Activated CD4-positive, alpha-beta T cell treated with anti-CD3 and anti-CD28 coated beads, Interleukin-2, amount 50 U/mL, for 4 hours (primary cell): ENCODE results near the gene KLRG1.

Experiments used
- DNase-seq, 2 experiments: peaks; one replicate each; pipeline ENCODE4 v3.0.0-alpha.2; 2020

KLRG1 gene

DNA sequence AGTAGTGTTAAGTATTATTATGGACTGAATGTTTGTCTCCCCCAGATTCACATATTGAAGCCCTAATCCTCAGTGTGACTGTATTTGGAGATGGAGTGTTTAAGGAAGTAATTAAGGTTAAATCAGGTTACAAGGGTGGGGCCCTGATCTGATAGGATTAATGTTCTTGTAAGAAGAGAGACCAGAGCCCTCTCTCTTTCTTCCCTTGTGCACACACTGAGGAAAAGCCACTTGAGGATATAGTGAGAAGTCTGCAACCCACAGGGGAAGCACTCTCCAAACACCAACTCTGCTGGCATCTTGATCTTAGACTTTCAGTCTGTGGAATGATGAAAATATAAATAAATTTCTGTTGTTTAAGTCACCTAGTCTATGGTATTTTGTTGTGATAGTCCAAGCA, 2.2 kb upstream of the KLRG1 start:
- no peak for DNase-seq

DNA sequence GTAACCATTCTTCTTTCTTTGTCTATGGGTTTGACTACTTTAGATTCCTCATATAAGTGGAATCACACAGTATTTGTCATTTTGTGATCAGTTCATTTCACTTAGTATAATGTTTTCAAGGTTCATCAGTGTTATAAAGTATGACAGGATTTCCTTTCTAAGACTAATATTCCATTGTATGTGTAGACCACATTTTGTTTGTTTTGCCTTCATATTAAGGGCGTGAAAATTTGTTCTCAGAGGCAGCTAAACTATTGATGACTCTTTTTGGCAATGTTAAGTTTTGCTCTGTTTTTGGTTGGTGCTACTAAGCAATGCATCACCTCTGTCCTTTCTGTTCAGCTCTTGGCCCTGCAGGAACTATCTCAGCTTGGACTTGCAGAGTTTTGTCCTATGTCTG, 1.7 kb upstream of the KLRG1 start:
- DNase-seq, result no peak

DNA sequence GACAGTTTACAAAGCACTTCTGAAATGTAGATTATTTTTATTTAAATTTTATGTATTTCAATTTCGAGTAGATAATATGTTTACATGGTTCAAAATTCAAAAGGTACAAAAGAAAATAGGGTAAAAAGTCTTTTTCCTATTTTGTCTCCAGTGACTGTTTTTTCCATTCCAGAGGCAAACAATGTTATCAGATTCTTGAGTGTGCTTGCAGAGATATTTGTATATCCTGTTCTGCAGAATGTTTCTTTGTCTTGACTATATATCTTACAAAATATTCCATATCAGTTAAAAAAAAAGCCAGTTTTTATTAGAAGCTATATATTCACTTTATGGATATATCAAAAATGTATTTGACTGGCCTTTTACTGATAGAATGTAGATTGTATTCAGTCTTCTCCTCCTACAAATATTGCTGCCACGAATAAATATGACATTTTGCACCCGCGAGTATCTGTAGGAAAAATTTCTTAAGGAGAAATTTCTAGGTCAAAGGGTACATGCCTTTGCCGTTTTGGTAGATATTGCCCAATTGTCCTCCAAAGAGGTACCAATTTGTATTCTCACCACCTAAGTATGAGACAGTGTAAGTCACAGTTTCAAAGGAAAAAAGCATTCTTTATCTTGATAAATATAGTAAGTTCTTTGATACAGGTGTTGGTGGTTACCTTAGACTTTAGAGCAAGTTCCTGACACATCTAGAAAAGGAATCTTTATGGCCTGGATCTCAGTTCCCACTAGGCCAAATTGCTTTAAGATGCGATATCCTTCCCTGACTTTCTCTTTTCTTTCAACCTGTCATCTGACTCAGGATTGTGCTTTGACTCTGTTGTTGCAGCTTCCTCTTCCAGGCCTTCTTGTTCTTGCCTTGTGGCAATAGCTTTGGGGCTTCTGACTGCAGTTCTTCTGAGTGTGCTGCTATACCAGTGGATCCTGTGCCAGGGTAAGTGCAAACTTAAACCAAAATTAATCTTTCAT, 2.3 kb downstream of the KLRG1 start:
- no peak for DNase-seq

DNA sequence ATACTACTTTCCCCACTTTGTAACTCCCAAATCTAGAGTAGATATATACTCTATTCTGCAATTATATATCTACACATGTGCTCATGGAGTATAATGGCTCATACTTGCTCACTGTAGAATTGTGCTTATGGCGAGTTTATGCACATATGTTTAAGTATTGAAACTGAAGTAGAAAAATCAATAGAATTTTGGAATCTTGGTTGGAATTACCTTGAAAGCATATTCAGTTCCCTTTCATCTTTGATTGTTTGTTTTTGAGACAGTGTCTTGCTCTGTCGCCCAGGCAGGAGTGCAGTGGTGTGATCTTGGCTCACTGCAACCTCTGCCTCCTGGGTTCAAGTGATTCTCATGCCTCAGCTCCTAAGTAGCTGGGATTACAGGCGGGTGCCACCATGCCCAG, 4.5 kb downstream of the KLRG1 start:
- no peak for DNase-seq

DNA sequence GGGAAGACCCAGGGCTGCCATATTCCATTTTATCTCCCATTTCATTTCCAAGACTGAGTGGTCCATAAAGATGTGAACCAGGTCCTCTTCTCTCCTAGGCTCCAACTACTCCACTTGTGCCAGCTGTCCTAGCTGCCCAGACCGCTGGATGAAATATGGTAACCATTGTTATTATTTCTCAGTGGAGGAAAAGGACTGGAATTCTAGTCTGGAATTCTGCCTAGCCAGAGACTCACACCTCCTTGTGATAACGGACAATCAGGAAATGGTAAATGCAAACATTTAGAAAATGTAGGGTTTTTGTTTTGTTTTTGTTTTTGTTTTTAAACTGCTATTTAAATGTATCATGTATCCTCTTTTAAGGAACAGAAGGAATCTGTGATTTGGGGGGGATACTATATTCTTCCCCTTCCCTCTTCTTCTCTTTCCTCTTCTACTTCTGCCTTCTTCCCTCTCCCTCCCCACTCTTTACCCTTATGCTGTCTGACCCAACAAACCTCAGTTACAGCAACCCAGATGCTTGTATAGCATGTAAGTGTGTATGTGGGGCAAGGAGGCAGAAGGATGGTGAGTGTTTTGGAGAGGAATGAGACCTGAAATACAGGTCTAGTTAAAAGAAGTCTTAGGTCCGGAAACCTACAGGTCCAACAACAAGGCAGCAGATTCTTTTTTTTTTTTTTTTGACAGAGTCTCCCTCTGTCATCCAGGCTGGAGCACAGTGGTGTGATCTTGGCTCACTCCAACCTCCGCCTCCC, 5.9 kb downstream of the KLRG1 start:
- no peak for DNase-seq

DNA sequence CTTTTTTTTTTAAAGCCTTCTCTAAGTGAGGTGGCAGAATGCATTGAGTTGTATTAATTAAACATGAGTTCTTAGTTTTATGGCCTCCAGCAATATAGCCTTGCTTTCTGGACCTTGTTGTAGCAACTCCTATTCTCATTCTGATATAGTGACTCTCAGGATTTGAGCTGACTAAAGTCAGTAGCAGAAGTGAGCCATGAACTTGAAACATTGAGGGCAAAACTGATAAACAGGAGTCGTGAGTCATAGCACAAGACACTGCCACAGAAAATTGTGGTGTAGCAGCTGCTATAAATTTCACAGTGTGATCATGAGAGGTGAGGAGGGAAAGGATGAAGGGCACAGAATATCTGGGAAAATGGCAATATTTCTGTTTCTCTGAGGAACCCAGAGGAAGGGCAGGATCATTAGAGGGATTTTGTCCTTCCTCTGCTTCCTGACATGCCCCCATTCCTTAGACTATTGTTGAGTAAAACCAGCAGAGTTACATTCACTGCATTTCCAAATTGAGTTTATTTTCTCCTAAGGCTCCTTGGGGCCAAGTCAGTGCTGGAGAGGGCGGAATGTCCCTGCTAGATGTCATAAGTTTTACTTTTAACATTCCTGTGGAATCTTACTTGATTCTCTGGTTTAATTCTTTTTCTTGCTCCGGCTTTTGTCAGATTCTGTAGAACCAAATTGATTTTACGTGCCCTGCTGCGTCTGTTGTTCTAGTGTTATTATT, 7.5 kb downstream of the KLRG1 start:
- DNase-seq, result no peak

DNA sequence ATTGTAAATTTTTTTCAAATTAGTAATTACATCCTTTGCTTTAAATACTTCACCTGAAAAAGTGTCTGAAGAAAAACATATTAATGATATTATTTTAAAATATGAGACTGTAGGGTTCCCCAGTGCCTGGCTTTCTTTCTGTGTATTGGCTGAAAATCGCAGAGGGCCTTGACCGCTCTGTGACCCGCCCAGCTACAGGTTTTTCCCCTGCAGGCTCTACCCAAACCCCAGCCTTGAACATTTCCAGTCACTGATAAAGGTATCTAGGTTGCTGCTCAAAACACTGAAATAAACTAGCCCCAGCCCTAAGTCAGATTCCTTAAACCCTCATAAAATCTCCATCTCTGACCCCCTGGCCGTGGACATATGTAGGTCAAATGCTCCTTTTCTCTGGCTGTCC, 11.9 kb downstream of the KLRG1 start:
- DNase-seq, result no peak

DNA sequence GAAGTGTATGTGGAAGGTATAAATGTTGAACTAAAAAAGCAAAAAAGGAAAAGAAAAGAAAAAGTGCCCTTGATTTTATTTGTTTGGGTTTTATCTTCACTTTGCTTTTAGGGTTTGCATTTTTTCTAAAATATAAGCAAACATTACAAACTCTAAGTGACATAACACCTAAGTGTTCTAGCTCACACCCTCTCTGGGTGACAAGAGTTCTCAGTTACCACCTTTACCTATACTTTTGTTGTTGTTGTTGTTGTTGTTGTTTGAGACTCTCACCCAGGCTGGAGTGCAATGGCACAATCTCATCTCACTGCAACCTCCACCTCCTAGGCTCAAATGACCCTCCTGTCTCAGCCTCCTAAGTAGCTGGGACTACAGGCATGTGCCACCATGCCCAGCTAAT, 13.0 kb downstream of the KLRG1 start:
- no peak for DNase-seq

DNA sequence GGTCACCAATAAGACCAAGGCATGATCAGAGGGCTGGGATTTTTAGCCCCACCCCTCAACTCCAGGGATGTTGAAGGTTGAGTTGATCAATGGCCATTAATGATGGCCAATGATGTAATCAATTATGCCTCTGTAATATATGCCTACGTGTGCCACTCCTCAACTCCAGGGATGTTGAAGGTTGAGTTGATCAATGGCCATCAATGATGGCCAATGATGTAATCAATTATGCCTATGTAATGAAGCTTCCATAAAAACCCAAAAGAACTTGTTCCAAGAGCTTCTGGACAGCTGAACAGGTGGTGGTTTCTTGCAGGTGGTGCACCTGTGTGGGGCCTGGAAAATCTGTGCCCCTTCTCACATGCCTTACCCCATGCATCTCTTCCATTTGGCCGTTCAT, 33.2 kb downstream of the KLRG1 start:
- no peak for DNase-seq

DNA sequence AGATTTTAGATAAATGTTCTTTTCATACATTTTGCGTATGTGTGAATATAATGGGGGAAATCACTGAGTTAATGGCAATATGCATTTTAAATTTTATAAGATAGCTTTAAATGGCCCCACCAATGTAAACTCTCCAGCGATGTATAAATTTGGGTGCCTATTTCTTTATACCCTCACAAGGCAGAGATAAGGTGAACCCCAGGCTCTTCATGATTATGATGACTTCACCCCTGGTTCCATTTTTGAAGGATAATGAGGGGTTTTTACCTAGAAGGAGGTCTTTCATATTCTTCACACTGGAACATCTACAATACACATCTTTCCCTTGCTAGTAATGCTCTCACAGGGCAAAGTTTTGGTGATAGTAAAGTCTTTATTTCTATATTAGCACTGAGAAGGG, 35.2 kb downstream of the KLRG1 start:
- no peak for DNase-seq

DNA sequence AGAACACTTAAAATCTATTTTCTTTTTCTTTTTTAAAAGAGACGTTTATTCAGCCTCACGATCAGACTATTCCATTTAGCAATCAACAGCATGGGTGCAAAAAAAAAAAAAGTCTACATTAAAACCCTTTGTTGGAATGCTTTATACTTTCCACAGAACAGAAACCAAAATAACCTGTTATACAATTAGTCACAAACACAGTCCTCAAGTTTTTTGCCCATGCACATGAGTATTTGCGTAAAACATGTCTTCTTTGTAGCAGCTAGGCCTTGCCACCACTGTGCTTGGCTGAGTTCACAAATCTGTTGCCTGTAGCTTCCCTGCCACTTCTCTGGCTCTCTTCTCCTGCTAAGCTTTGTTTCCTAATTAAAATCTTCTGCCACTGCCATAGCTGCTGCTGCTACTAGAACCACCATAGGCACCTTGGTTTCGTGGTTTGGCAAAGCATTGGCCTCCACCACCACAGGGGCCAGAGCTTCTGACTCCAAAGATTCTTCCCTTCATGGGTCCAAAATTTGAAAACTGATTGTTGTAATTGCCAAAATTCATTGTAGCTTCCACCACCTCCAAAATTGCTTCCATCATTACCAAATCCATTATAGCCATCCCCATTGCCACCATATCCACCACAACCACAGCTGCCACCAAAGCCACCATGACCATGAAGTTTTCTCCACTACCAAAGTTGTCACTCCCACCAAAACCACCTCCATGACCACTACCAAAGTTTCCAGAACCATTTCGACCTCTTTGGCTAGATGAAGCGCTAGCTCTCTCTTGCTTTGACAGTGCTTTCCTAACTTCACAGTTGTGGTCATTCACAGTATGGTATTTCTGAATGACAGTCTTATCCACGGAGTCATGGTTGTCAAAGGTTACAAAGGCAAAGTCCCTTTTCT, 38.1 kb downstream of the KLRG1 start:
- no peak for DNase-seq

DNA sequence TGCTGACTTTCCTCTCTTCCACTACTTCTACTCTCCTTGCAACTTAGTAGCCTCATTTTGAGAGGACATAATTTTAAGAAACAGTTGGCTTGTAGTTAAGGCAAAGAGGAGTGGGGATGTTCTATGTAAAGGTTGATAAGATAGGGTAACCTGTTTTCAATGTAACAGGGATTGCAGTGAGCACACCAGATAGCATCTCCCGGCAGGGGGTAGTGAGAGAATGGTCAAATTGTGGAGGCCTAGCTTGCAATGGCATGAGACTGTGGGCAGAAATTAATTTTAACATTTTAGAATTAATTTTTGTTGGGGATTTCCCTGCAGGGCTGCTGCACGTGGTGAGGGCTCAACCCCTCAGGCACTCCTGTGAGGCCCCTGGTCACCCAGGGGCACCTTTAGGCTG, 41.4 kb downstream of the KLRG1 start:
- DNase-seq, result no peak

DNA sequence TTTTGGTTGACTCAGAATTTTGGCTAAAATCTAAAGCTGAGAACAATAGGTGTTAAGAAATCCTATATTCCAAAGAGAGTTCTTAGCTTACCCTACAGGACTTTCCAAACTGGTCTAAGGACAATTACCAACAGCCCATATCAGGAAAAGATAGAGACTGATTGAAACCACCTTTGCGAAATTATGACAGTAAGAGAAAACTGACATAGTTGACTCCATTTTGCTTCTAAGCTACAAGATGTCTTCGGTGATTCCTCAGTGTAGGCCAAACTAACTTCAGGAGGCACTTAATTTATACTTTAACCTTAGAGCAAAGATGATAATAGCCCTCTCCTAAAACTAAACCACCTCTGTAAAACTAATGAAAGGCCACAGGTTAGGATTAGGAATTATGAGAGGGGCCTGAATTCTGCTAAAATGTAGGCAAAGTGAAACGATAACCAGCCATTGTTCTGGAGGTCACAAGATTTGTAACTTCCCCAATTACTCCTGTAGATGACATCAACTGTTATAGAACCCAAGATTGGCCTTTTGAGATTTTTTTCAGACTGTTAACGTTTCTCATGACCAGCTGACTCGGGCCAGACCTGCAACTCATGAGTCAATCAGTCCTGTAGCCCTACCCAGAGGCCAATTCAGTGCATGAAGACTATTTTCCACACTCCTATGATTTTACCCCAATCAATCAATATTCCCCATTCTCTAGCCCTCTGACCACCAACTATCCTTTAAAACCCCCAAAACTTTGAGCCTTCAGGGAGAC, 43.0 kb downstream of the KLRG1 start:
- DNase-seq, result no peak

DNA sequence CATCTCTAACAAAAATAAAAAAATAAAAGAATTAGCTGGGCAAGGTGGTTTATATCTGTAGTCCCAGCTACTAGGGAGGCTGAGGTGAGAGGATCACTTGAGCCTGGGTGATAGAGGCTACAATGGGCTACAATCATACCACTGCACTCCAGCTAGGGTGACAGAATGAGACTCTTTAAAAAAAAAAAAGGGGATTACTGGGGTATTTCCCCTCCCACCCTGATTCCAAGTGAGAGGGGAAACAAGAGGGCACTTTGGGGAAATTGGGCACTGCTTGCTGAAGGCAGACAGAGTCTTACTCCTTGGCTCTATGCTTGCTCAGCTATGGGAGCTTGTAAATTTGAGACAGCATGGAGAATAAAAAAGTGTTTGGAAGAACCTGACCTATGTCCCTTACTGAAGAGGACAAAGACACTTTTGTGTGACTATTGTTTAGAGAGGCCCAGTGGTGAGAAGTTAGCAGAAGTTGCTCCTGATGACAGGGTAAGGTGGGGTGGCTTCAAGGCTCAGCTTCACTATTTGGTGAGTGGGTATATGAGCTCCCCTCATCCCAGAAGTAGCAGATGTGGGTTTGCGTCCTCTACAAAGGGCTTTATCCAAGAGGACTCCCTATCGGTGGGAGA, 44.0 kb downstream of the KLRG1 start:
- no peak for DNase-seq

DNA sequence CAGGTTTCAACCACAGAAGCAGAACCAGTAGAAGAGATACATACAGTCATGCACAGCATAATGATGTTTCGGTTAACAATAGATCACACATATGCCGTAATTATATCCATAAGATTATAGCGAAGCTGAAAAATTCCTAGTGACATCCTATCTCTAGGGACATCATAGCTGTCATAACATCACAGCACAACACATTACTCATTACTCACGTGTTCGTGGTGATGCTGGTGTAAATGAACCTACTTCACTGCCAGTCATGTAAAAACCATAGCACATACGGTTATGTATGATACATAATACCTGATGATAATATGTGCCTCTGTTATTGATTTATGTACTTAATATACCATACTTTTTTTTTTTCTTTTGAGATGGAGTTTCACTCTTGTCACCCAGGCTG, 44.7 kb downstream of the KLRG1 start:
- DNase-seq, result no peak

DNA sequence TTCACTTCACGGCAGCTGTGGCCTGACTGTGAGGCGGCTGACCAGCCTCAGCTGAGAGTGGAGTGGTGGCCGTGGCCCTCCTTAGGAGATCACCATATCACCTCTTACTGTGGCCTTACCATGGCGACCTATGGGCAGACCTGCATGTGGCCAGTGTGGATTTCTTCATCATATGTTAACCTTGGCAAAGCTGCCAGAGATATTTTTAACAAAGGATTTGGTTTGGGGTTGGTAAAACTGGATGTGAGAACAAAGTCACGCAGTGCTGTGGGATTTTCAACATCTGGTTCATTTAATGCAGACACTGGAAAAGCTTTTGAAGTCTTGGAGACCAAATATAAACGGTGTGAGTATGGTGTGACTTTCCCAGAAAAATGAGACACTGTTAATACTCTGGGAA, 46.9 kb downstream of the KLRG1 start:
- DNase-seq, result no peak

DNA sequence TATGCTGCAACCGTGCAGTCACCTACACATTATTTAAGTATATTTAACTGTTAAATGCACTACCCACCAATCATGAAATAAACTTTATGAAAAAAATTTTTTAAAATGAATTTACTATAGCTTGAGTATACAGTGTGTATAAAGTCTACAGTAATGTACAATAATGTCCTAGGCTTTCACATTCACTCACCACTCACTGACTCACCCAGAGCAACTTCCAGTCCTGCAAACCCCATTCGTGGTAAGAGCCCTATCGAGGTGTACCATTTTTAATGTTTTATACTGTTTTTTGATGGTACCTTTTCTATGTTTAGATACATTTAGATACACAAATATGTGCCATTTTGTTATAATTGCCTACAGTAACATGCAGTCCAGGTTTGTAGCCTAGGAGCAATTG, 48.1 kb downstream of the KLRG1 start:
- DNase-seq, result no peak

DNA sequence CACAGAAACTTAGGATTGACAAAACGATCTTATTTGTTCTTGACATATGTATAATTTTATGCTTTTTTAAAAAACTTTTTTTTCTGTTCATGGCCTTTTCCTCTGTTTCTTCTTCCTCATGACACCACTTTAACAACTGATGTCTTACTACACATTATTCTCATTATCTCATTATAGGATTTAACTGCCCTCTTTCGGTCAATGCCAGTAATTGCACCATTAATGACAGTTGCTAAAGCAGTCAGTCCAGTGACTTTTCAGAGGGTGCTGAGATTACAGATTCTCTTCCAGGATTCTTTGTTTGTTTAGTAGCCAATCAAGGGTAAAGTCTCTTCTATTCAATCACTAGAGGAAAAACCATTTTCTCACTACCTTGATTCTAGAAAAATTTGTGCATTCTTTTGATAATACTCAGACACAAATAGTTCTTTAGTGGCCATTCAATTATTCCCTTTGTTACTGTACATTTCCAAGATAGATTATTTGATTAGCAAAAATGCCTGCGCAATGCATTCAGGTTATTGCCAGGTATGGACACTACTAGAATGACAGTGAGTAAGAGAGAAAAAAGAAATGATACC, 50.1 kb downstream of the KLRG1 start:
- DNase-seq, result no peak

DNA sequence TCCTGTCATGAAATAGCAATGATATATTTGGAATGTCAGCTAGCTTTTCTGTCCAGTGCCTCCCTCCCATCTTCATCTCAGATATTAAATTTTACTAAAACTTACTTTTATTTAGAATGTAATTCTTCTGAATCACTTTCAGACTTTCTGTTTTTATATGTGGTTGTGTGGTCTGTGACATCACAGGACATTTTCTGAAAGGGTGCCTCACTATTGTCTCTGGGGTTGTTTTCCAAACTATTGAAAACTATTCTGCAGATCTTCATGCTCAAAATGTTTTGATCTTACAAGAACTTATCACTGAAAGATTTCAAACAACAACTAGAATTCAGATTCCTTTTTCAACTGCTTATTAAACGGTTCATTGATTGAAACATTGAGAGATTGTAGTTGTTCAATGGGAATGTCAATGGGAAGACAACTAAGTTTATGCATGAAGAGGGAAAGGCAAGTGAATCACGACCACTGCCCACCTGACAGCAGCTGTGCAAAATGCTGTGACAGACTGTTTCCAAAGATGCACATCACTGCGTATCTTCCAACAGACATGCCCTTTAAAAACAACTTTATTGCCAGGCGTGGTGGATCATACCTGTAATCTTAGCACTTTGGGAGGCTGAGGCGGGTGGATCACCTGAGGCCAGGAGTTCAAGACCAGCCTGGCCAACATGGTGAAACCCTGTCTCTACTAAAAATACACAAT, 51.3 kb downstream of the KLRG1 start:
- no peak for DNase-seq

DNA sequence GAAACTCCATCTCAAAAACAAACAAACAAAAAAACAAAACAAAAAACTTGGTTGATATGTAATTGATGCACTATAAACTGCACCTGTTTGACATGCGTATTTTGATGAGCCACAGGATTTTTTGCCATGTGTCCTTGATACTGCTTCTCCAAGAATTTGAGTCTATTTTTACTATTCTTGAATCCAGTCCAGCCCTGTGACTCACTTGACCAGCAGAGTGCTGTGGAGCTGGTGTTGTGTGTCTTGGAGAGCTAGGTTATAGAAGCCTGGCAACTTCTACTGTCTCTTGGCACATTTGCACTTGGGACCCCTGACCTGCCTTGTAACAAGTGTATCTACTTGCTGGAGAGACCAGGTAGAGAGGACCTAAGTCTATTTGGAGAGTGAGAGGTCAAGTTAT, 52.0 kb downstream of the KLRG1 start:
- DNase-seq, result no peak
